A673 (cell line): ENCODE results near the gene ERFL. TPM values are rescaled to one million over a fixed set of nuclear protein-coding genes. Genes with fewer than 3 reads are reported as not detected.

ENCODE experiments used
- BruUV-seq: library from RNA; stranded (reverse); fragments of 400-500 nt; replicated peaks from 2 replicates; lab custom pipeline; 2021; lab: Mats Ljungman, UMichigan
- CTCF ChIA-PET: fragments of 300-600 bp; sonication (Branson Sonifier 250); formaldehyde crosslinking; loops from one replicate; lab custom pipeline; 2022; ENCODE audit warnings: antibody characterized with exemption; lab: Charles Lee
- POLR2A ChIA-PET: fragments of 300-600 bp; sonication (Branson Sonifier 250); formaldehyde crosslinking; loops from one replicate; lab custom pipeline; 2022; ENCODE audit warnings: antibody characterized with exemption; ENCODE audit not compliant: low non-redundant PET; lab: Charles Lee
- DNase-seq: peaks from one replicate; pipeline ENCODE4 v3.0.0-alpha.2; 2015; ENCODE audit warnings: low spot score
- H3K27ac ChIP-seq: fragments of 200-600 bp; sonication (generic); 2 replicates; pipeline ENCODE4 v1.5.1; 2016; ENCODE audit warnings: mixed run types, low read depth, mild to moderate bottlenecking, mixed read lengths, antibody characterized with exemption, low read length; ENCODE audit not compliant: poor library complexity, severe bottlenecking
- H3K27me3 ChIP-seq: fragments of 200-600 bp; sonication (generic); replicated peaks from 2 replicates; pipeline ENCODE4 v1.6.1; 2017; ENCODE audit warnings: mixed run types, low read depth, mild to moderate bottlenecking, mixed read lengths, antibody characterized with exemption, low read length; ENCODE audit not compliant: insufficient read depth, poor library complexity
- H3K36me3 ChIP-seq: fragments of 200-600 bp; sonication (generic); 2 replicates; pipeline ENCODE4 v1.6.1; 2016; ENCODE audit warnings: mixed run types, mild to moderate bottlenecking, mixed read lengths, antibody characterized with exemption, low read length; ENCODE audit not compliant: insufficient read depth, poor library complexity, severe bottlenecking
- H3K4me1 ChIP-seq: fragments of 200-600 bp; sonication (generic); 2 replicates; pipeline ENCODE4 v1.6.1; 2017; ENCODE audit warnings: mixed run types, mild to moderate bottlenecking, mixed read lengths, antibody characterized with exemption, low read length; ENCODE audit not compliant: insufficient read depth, poor library complexity, severe bottlenecking
- H3K4me3 ChIP-seq: fragments of 200-600 bp; sonication (generic); 2 replicates; pipeline ENCODE4 v1.5.1; 2016; ENCODE audit warnings: low read depth, mixed run types, mild to moderate bottlenecking, mixed read lengths, low read length; ENCODE audit not compliant: poor library complexity, severe bottlenecking
- H3K9me3 ChIP-seq: fragments of 200-600 bp; sonication (generic); 2 replicates; pipeline ENCODE4 v1.6.1; 2016; ENCODE audit warnings: mixed run types, low read depth, mild to moderate bottlenecking, mixed read lengths, antibody characterized with exemption, low read length; ENCODE audit not compliant: poor library complexity, severe bottlenecking
- EZH2 ChIP-seq: fragments of 200-600 bp; sonication (generic); IDR thresholded peaks from 2 replicates; pipeline ENCODE4 v1.6.1; 2017; ENCODE audit warnings: borderline replicate concordance, low read depth, mild to moderate bottlenecking, mixed read lengths, antibody characterized with exemption, low read length; ENCODE audit not compliant: poor library complexity, severe bottlenecking
- intact Hi-C: fragments of 100-400 bp; cut with micrococcal nuclease; formaldehyde crosslinking; loops from one replicate; pipeline ENCODE4 v1.10.0; 2022; ENCODE audit not compliant: unreplicated experiment
- total RNA-seq: library from RNA; stranded (reverse); gene quantifications from 2 replicates; pipeline ENCODE4 v1.2.3, GENCODE V29; 2021
- TF ChIP-seq, protein P1 (sequence below): fragments of 300-800, 200-600 bp; sonication (generic); conservative IDR thresholded peaks from 2 replicates; pipeline ENCODE4 v1.5.1; 2017; ENCODE audit warnings: low read depth, mild to moderate bottlenecking, antibody characterized with exemption, low read length, moderate library complexity, mixed read lengths

ERFL gene
- total RNA-seq, 1 experiment from 2014 or later, result 0.95 TPM

DNA sequence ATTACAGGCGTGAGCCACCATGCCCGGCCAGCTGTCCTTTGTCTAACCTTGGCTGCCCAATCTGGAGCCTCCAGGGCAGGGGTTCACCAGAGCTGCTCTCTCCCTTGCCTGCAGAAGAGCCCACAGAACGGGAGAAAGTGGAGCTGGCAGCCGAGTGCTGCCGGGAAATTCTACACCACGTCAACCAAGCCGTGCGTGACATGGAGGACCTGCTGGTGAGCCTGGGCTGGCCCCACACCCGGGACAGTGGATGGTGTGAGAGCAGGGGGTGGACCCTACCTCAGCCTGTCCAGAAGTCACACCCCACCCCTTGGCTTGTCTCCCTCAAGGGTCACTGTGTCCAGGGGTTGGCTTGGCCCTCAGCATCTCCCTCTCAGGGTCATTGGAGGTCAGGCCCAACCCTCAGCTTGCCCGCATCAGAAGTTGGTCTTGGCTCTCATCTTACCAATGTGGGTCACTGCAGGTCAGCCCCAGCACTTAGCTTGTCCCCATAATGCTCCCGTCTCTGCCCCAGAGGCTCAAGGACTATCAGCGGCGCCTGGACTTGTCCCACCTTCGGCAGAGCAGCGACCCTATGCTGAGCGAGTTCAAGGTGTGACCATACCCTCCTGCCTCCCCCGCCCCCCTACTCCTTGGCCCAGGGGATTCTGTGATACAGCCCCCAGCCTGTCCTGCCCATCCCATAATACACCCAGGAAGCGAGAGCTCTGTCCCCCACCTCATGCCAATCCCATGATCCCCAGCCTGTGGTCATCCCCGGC, 24.9 kb downstream of the ERFL start:
- ChIA-PET POLR2A (interaction anchor here (0.6 kb wide), 1 partner anchor 101 kb away, joined by 3 read pairs; no protein-coding TSS in a partner anchor), CTCF (no interaction called here)
- TF ChIP-seq EZH2, result no peak
- TF ChIP-seq, protein P1, sequence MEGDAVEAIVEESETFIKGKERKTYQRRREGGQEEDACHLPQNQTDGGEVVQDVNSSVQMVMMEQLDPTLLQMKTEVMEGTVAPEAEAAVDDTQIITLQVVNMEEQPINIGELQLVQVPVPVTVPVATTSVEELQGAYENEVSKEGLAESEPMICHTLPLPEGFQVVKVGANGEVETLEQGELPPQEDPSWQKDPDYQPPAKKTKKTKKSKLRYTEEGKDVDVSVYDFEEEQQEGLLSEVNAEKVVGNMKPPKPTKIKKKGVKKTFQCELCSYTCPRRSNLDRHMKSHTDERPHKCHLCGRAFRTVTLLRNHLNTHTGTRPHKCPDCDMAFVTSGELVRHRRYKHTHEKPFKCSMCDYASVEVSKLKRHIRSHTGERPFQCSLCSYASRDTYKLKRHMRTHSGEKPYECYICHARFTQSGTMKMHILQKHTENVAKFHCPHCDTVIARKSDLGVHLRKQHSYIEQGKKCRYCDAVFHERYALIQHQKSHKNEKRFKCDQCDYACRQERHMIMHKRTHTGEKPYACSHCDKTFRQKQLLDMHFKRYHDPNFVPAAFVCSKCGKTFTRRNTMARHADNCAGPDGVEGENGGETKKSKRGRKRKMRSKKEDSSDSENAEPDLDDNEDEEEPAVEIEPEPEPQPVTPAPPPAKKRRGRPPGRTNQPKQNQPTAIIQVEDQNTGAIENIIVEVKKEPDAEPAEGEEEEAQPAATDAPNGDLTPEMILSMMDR, result no peak
- intact Hi-C loops, result no loop called here
- H3K4me3 ChIP-seq, result no peak overlapping the region
- no peaks in the 10 kb centered on the region for H3K27me3 ChIP-seq
- DNase-seq, result no peak
- BruUV-seq, result no TSS peak
- H3K27ac ChIP-seq, result no peak overlapping the region
- no peaks in the 10 kb centered on the region for H3K4me1 ChIP-seq
- no peaks in the 10 kb centered on the region for H3K9me3 ChIP-seq
- H3K36me3 ChIP-seq, result peaks cover 69% of the 10 kb centered on the region

DNA sequence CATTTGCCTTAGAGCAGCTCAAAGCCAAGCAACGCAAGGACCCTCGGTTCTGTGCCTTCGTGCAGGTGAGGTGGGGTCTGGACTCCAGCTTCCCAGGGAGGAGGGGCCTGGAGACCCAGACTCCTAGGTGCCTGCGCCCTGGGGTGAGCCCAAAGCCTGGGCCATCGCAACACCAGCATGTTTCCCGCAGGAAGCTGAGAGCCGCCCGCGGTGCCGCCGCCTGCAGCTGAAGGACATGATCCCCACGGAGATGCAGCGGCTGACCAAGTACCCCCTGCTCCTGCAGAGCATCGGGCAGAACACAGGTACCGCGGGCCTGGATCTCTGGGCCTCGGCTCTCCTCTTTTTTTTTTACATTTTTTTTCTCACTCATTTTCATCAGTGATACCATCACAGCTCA, 25.7 kb downstream of the ERFL start:
- POLR2A ChIA-PET, result no interaction called here
- peaks cover 77% of the 10 kb centered on the region for H3K36me3 ChIP-seq

DNA sequence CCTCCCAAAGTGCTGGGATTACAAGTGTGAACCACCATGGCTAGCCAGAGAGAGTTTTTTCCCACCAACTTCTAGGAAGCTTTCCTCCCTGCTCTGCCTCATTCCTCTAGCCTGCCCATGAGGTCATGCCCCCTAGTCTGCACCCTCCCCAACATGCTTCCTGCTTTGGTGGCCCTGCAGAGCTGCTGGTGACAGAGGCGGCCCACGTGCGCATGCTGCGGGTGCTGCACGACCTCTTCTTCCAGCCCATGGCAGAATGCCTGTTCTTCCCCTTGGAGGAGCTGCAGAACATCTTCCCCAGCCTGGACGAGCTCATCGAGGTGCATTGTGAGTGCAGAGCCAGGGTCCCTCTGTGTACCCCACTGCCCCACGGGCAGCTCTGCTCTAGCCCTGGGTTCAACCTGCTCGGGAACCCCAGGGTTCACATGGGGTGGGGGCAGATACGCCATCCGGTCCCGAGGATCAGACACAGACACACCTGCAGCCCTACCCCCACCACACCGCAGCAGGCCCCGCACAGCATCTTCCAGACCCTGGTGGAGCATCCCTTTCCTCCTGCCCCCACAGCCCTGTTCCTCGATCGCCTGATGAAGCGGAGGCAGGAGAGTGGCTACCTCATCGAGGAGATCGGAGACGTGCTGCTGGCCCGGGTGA, 26.4 kb downstream of the ERFL start:
- no TSS peak for BruUV-seq
- CTCF ChIA-PET, result no interaction called here

More for the DNA sequence above, 25.7 kb downstream of the ERFL start:
- no peaks in the 10 kb centered on the region for H3K4me1 ChIP-seq
- H3K4me3 ChIP-seq, result no peak overlapping the region
- no TSS peak for BruUV-seq
- DNase-seq, result no peak
- CTCF ChIA-PET, result no interaction called here
- no peaks in the 10 kb centered on the region for H3K27me3 ChIP-seq
- H3K27ac ChIP-seq, result no peak overlapping the region
- no peaks in the 10 kb centered on the region for H3K9me3 ChIP-seq
- intact Hi-C loops, result no loop called here
- no peak for TF ChIP-seq EZH2
- TF ChIP-seq, protein P1, result no peak

More for the DNA sequence above, 26.4 kb downstream of the ERFL start:
- no peak overlapping the region for H3K27ac ChIP-seq
- no peaks in the 10 kb centered on the region for H3K27me3 ChIP-seq
- H3K9me3 ChIP-seq, result no peaks in the 10 kb centered on the region
- intact Hi-C loops, result no loop called here
- no peak for TF ChIP-seq EZH2
- TF ChIP-seq, protein P1, result no peak
- DNase-seq, result no peak
- no peak overlapping the region for H3K4me3 ChIP-seq
- POLR2A ChIA-PET, result no interaction called here
- no peaks in the 10 kb centered on the region for H3K4me1 ChIP-seq
- H3K36me3 ChIP-seq, result peaks cover 79% of the 10 kb centered on the region
